Measurements from ENCODE around the gene FOXO6. TPM values are rescaled to one million over a fixed set of nuclear protein-coding genes. Genes with fewer than 3 reads are reported as not detected.

Gene FOXO6
- total and polyA plus RNA-seq, 2 of the 13 experiments (the other 11 are each of a cell fraction or from before 2014, with no cell fraction given) = 0.13 TPM; not detected in 1

DNA sequence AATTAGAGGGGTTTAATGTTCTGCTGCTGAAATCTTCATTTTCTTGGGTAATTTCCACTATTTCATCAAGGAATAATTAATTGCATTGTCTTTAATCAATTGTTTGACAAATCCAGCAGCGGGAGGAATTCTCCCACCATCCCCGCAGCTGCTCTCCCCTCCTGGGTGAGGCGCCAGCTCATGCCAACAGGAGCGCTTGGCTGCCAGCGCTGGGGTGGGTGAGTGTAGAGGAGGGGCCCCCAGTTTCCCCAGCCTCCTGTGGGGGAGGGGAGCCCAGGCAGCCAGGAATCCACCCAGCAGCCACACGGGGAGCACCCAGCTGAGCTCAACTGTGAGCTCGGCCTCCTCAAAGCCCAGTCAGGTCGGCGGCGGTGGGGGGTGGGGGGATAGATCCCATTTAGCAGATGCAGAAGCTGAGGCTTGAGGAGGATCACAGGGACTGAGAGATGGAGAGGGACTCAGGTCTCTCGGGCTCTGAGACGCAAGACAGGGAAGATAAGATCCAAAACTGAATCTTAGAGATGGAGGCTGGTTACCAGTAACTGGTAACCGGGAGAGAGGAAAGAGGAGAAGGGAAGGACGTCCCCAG, 46.5 kb downstream of the FOXO6 start (continued):
- TF ChIP-seq, protein P1, sequence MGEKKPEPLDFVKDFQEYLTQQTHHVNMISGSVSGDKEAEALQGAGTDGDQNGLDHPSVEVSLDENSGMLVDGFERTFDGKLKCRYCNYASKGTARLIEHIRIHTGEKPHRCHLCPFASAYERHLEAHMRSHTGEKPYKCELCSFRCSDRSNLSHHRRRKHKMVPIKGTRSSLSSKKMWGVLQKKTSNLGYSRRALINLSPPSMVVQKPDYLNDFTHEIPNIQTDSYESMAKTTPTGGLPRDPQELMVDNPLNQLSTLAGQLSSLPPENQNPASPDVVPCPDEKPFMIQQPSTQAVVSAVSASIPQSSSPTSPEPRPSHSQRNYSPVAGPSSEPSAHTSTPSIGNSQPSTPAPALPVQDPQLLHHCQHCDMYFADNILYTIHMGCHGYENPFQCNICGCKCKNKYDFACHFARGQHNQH (CRISPR knock-in tag; IDR thresholded peaks at IDR 0.05) = no peak
- no peak for TF ChIP-seq ZMYM3 (CRISPR knock-in tag; IDR thresholded peaks at IDR 0.05)
- TF ChIP-seq, protein P2, sequence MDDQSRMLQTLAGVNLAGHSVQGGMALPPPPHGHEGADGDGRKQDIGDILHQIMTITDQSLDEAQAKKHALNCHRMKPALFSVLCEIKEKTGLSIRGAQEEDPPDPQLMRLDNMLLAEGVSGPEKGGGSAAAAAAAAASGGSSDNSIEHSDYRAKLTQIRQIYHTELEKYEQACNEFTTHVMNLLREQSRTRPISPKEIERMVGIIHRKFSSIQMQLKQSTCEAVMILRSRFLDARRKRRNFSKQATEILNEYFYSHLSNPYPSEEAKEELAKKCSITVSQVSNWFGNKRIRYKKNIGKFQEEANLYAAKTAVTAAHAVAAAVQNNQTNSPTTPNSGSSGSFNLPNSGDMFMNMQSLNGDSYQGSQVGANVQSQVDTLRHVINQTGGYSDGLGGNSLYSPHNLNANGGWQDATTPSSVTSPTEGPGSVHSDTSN (CRISPR knock-in tag; IDR thresholded peaks at IDR 0.05; ENCODE audit: borderline replicate concordance) = no peak
- TF ChIP-seq TCF7 (IDR thresholded peaks at IDR 0.05; ENCODE audit: low read depth) = no peak
- no peak for TF ChIP-seq NFATC3 (CRISPR knock-in tag; IDR thresholded peaks at IDR 0.05)
- TF ChIP-seq ZNF354B (CRISPR knock-in tag; IDR thresholded peaks at IDR 0.05) = no peak
- TF ChIP-seq PHB2 (IDR thresholded peaks at IDR 0.05; ENCODE audit: partially characterized antibody) = no peak
- no peak for TF ChIP-seq FOXA3 (CRISPR knock-in tag; IDR thresholded peaks at IDR 0.05)
- no peak for TF ChIP-seq BHLHE40 (IDR thresholded peaks at IDR 0.05; ENCODE audit: low read length)
- TF ChIP-seq MYPOP (CRISPR knock-in tag; IDR thresholded peaks at IDR 0.05) = no peak
- no peak for TF ChIP-seq STAT5B (CRISPR knock-in tag; IDR thresholded peaks at IDR 0.05)
- no peak for TF ChIP-seq ATF6 (CRISPR knock-in tag; conservative IDR thresholded peaks at IDR 0.05)
- no peak for TF ChIP-seq ZNF530 (CRISPR knock-in tag; IDR thresholded peaks at IDR 0.05; ENCODE audit: low read depth)
- no peak for TF ChIP-seq RBM22 (optimal IDR thresholded peaks at IDR 0.05; ENCODE audit: low read length)

Data from HepG2 (cell line).